ENCODE measurements around the gene CLDN18.
A peak's percentile ranks its signal among the peaks of the same experiment; 100 is the strongest.

CLDN18 gene

GRCh38 chr3:138082085-138082991, 72.4 kb downstream of the CLDN18 start:
- H3K4me1 ChIP-seq (ENCODE audit: low read depth, poor library complexity, severe bottlenecking): peaks cover 22% of the 10 kb centered on the region

GRCh38 chr3:138082992-138083386, 73.0 kb downstream of the CLDN18 start:
- Histone ChIP-seq H3K79me2 (ENCODE audit: insufficient read depth, low read depth) (no peaks in the 10 kb centered on the region), H3K27me3 (ENCODE audit: insufficient read depth, low read depth) (no peaks in the 10 kb centered on the region), H3K4me1 (ENCODE audit: low read depth, poor library complexity, severe bottlenecking) (peaks cover 22% of the 10 kb centered on the region), H3K4me2 (peak overlapping the region; percentile 52; the same call in 1 of the 2 replicates), H3K9ac (no peak overlapping the region), H2AFZ (ENCODE audit: low read depth) (no peak overlapping the region), H3K36me3 (ENCODE audit: insufficient read depth) (no peaks in the 10 kb centered on the region), H3K27ac (no peak overlapping the region), H3K4me3 (IDR thresholded peaks at IDR 0.05; ENCODE audit: insufficient read depth, low read depth, low read length) (no peak overlapping the region), H4K20me1 (ENCODE audit: insufficient read depth) (no peaks in the 10 kb centered on the region)
- no peak for TF ChIP-seq CTCF (conservative IDR thresholded peaks at IDR 0.05; ENCODE audit: low read depth, low read length)

More at GRCh38 chr3:138082085-138082991, 72.4 kb downstream of the CLDN18 start:
- Histone ChIP-seq H2AFZ (ENCODE audit: low read depth) (no peak overlapping the region), H3K27ac (no peak overlapping the region), H3K27me3 (ENCODE audit: insufficient read depth, low read depth) (no peaks in the 10 kb centered on the region), H3K4me3 (IDR thresholded peaks at IDR 0.05; ENCODE audit: insufficient read depth, low read depth, low read length) (no peak overlapping the region), H4K20me1 (ENCODE audit: insufficient read depth) (no peaks in the 10 kb centered on the region), H3K4me2 (peak overlapping the region; percentile 52), H3K9ac (no peak overlapping the region), H3K79me2 (ENCODE audit: insufficient read depth, low read depth) (no peaks in the 10 kb centered on the region), H3K36me3 (ENCODE audit: insufficient read depth) (no peaks in the 10 kb centered on the region)
- no peak for TF ChIP-seq CTCF (conservative IDR thresholded peaks at IDR 0.05; ENCODE audit: low read depth, low read length)
